Neural progenitor cell (in vitro differentiated cells): Measurements from ENCODE around the gene MAVS.
"Not testable (repeated sequence)": the region's sequence is repeated elsewhere in the genome, so short reads cannot be mapped to it uniquely, and the experiment has no call there.

Experiments
- EZH2phosphoT487 ChIP-seq: fragments of 200-600 bp; sonication (generic); IDR thresholded peaks from 2 replicates; pipeline ENCODE4 v1.6.1; 2017; ENCODE audit warnings: antibody characterized with exemption
- TF ChIP-seq, protein P1 (sequence below): fragments of 200-600 bp; sonication (generic); IDR thresholded peaks from 2 replicates; pipeline ENCODE4 v1.5.1; 2017; ENCODE audit warnings: antibody characterized with exemption, mild to moderate bottlenecking

DNA sequence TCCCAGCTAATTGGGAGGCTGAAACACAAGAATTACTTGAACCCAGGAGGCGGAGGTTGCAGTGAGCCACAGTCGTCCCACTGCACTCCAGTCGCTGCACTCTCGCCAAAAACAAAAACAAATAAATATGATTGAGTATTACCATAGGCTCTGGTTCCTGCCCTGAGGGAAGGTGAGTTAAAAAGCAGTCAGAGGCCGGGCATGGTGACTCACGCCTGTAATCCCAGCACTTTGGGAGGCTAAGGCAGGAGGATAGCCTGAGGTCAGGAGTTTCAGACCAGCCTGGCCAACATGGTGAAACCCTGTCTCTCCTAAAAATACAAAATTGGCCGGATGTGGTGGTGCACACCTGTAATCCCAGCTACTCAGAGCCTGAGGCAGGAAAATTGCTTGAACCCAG is 6.4 kb upstream of the MAVS start:
- TF ChIP-seq, protein P1, sequence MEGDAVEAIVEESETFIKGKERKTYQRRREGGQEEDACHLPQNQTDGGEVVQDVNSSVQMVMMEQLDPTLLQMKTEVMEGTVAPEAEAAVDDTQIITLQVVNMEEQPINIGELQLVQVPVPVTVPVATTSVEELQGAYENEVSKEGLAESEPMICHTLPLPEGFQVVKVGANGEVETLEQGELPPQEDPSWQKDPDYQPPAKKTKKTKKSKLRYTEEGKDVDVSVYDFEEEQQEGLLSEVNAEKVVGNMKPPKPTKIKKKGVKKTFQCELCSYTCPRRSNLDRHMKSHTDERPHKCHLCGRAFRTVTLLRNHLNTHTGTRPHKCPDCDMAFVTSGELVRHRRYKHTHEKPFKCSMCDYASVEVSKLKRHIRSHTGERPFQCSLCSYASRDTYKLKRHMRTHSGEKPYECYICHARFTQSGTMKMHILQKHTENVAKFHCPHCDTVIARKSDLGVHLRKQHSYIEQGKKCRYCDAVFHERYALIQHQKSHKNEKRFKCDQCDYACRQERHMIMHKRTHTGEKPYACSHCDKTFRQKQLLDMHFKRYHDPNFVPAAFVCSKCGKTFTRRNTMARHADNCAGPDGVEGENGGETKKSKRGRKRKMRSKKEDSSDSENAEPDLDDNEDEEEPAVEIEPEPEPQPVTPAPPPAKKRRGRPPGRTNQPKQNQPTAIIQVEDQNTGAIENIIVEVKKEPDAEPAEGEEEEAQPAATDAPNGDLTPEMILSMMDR: not testable (repeated sequence)
- not testable (repeated sequence) for TF ChIP-seq EZH2phosphoT487
